SK-N-SH (cell line): ENCODE data around the gene WWOX. TPM values are rescaled to one million over a fixed set of nuclear protein-coding genes. Genes with fewer than 3 reads are reported as not detected.

Source experiments
- CTCF ChIA-PET: fragments of 300-600, 350-600 bp; formaldehyde crosslinking; extraction: SDS; loops from one replicate; lab custom pipeline; 2021; lab: Yijun Ruan, JAX
- POLR2A ChIA-PET: fragments of 350-600 bp; sonication (Branson Sonifier 250); formaldehyde crosslinking; extraction: SDS; loops from one replicate; lab custom pipeline; 2020; ENCODE audit warnings: antibody characterized with exemption, inconsistent platforms; lab: Yijun Ruan, JAX
- DNase-seq: peaks from one replicate; pipeline ENCODE4 v3.0.0; 2012
- H2AFZ ChIP-seq: fragments of 200-600 bp; sonication (generic); 2 replicates; pipeline ENCODE4 v1.8.1; 2016; ENCODE audit warnings: antibody characterized with exemption, mild to moderate bottlenecking, low read depth
- H3F3A ChIP-seq: fragments of 200-600 bp; sonication (generic); replicated peaks from 2 replicates; pipeline ENCODE3; 2016; ENCODE audit warnings: antibody characterized with exemption, mild to moderate bottlenecking; ENCODE audit not compliant: insufficient read depth
- H3K27ac ChIP-seq, 2 experiments: fragments of 200-500 bp in 1 of 2; fragments of 200-600 bp in 1 of 2; sonication (Bioruptor generic) in 1 of 2; sonication (generic), shearing (Covaris generic) in 1 of 2; 2 replicates each; pipeline versions ENCODE4 v1.5.1 to v1.6.1; 2014 to 2016; ENCODE audit warnings: low read depth in 2 of 2, inconsistent platforms in 1 of 2, low read length in 1 of 2, mild to moderate bottlenecking in 1 of 2, mixed read lengths in 1 of 2
- H3K27me3 ChIP-seq: fragments of 200-600 bp; sonication (generic), shearing (Covaris generic); 2 replicates; pipeline ENCODE4 v1.6.1; 2016; ENCODE audit warnings: mixed run types; ENCODE audit not compliant: insufficient read depth
- H3K36me3 ChIP-seq, 2 experiments: fragments of 200-500 bp in 1 of 2; fragments of 200-600 bp in 1 of 2; sonication (Bioruptor generic) in 1 of 2; sonication (generic) in 1 of 2; replicated peaks in 1 of 2; 2 replicates each; pipeline versions ENCODE3 to v1.5.1; 2014 to 2016; ENCODE audit warnings: low read length in 1 of 2, mild to moderate bottlenecking in 1 of 2; ENCODE audit not compliant: insufficient read depth in 2 of 2, control insufficient read depth in 1 of 2
- H3K4me1 ChIP-seq, 2 experiments: fragments of 200-500 bp in 1 of 2; fragments of 200-600 bp in 1 of 2; sonication (Bioruptor generic) in 1 of 2; sonication (generic), shearing (Covaris generic) in 1 of 2; 2 replicates each; pipeline versions ENCODE4 v1.5.1 to v1.6.1; 2014 to 2016; ENCODE audit warnings: low read depth in 1 of 2, low read length in 1 of 2, mixed run types in 1 of 2; ENCODE audit not compliant: insufficient read depth in 2 of 2, control insufficient read depth in 1 of 2
- H3K4me2 ChIP-seq: fragments of 200-600 bp; sonication (generic), shearing (Covaris generic); 2 replicates; pipeline ENCODE4 v1.6.1; 2017; ENCODE audit warnings: mixed run types
- H3K4me3 ChIP-seq, 2 experiments: fragments of 200-500 bp in 1 of 2; fragments of 200-600 bp in 1 of 2; sonication (Bioruptor generic) in 1 of 2; sonication (generic), shearing (Covaris generic) in 1 of 2; 2 replicates each; pipeline versions ENCODE4 v1.5.1 to v1.8.1; 2014 to 2016; ENCODE audit warnings: low read depth in 2 of 2, inconsistent platforms in 1 of 2, low read length in 1 of 2, mild to moderate bottlenecking in 1 of 2, mixed read lengths in 1 of 2, moderate library complexity in 1 of 2
- H3K79me2 ChIP-seq: fragments of 200-600 bp; sonication (generic); 2 replicates; pipeline ENCODE4 v1.8.1; 2017; ENCODE audit warnings: mild to moderate bottlenecking; ENCODE audit not compliant: insufficient read depth
- H3K9ac ChIP-seq: fragments of 200-600 bp; sonication (generic); 2 replicates; pipeline ENCODE4 v1.6.1; 2017; ENCODE audit warnings: mixed run types
- H3K9me2 ChIP-seq: fragments of 200-600 bp; sonication (generic); 2 replicates; pipeline ENCODE4 v1.6.1; 2017; ENCODE audit warnings: mixed run types
- H3K9me3 ChIP-seq: fragments of 200-600 bp; sonication (generic); 2 replicates; pipeline ENCODE4 v1.6.1; 2017; ENCODE audit warnings: mixed run types, mild to moderate bottlenecking, moderate library complexity
- H4K20me1 ChIP-seq: fragments of 200-600 bp; sonication (generic); 2 replicates; pipeline ENCODE4 v1.6.1; 2017; ENCODE audit warnings: mild to moderate bottlenecking, mixed run types; ENCODE audit not compliant: insufficient read depth
- ELF1 ChIP-seq: IDR thresholded peaks from 2 replicates; pipeline ENCODE4 v1.4.0; 2012
- EP300 ChIP-seq, 2 experiments: IDR thresholded peaks; 2 replicates each; pipeline versions ENCODE4 v1.4.0 to v1.6.1; 2012; ENCODE audit warnings: borderline replicate concordance in 1 of 2, low read depth in 1 of 2, low read length in 1 of 2
- GABPA ChIP-seq: IDR thresholded peaks from 2 replicates; pipeline ENCODE4 v1.4.0; 2012; ENCODE audit warnings: low read depth, mild to moderate bottlenecking
- IRF3 ChIP-seq: fragments of 150-350 bp; IDR thresholded peaks from 2 replicates; pipeline ENCODE4 v1.6.1; 2016; ENCODE audit warnings: mild to moderate bottlenecking, low read depth, low read length
- JUND ChIP-seq: IDR thresholded peaks from 2 replicates; pipeline ENCODE4 v1.4.0; 2012
- MXI1 ChIP-seq: IDR thresholded peaks from 2 replicates; pipeline ENCODE4 v1.6.1; 2012; ENCODE audit warnings: mild to moderate bottlenecking, low read depth, low read length, improper control_type of control experiment
- NFIC ChIP-seq: IDR thresholded peaks from 2 replicates; pipeline ENCODE4 v1.4.0; 2012; ENCODE audit warnings: borderline replicate concordance
- NRF1 ChIP-seq: IDR thresholded peaks from 2 replicates; pipeline ENCODE4 v1.6.1; 2012; ENCODE audit warnings: low read depth, mild to moderate bottlenecking, low read length
- RFX5 ChIP-seq: IDR thresholded peaks from 2 replicates; pipeline ENCODE4 v1.6.1; 2012; ENCODE audit warnings: mild to moderate bottlenecking, improper control_type of control experiment, low read length
- RXRA ChIP-seq: IDR thresholded peaks from 2 replicates; pipeline ENCODE4 v1.4.0; 2012; ENCODE audit warnings: low read depth, mild to moderate bottlenecking, borderline replicate concordance
- SIN3A ChIP-seq: IDR thresholded peaks from 2 replicates; pipeline ENCODE4 v1.6.1; 2012; ENCODE audit warnings: low read depth, mild to moderate bottlenecking, low read length, moderate library complexity, borderline replicate concordance
- SMC3 ChIP-seq: IDR thresholded peaks from 2 replicates; pipeline ENCODE4 v1.6.1; 2012; ENCODE audit warnings: low read depth, low read length, improper control_type of control experiment
- TAF1 ChIP-seq: IDR thresholded peaks from 2 replicates; pipeline ENCODE4 v1.6.1; 2012; ENCODE audit warnings: low read depth, mild to moderate bottlenecking, low read length, moderate library complexity, borderline replicate concordance
- TCF12 ChIP-seq: IDR thresholded peaks from 2 replicates; pipeline ENCODE4 v1.4.0; 2012
- TEAD4 ChIP-seq: IDR thresholded peaks from 2 replicates; pipeline ENCODE4 v1.4.0; 2012; ENCODE audit warnings: mild to moderate bottlenecking, borderline replicate concordance; ENCODE audit not compliant: insufficient read depth
- USF2 ChIP-seq: fragments of 150-350 bp; IDR thresholded peaks from 2 replicates; pipeline ENCODE4 v1.6.1; 2017; ENCODE audit warnings: antibody characterized with exemption, low read length, low read depth, borderline replicate concordance
- WGBS: methylation state at CpG from one replicate; pipeline ENCODE4 v1.1.6; 2017; ENCODE audit warnings: low lambda C conversion rate; 5-methylcytosine and 5-hydroxymethylcytosine counted together
- polyA plus RNA-seq, 3 experiments: library from polyadenylated mRNA; depleted of rRNA; stranded (reverse); fragments of >200 nt; gene quantifications; 2 replicates each; pipeline ENCODE4 v1.2.3, GENCODE V29; 2012
- TF ChIP-seq, protein P1 (sequence below): IDR thresholded peaks from 2 replicates; pipeline ENCODE4; 2012
- TF ChIP-seq, protein P2 (sequence below): IDR thresholded peaks from 2 replicates; pipeline ENCODE4 v1.4.0; 2012; ENCODE audit warnings: low read depth, borderline replicate concordance

WWOX gene
- polyA plus RNA-seq, 1 of the 3 experiments (the other 2 are of a cell fraction), result 10.8 TPM

DNA sequence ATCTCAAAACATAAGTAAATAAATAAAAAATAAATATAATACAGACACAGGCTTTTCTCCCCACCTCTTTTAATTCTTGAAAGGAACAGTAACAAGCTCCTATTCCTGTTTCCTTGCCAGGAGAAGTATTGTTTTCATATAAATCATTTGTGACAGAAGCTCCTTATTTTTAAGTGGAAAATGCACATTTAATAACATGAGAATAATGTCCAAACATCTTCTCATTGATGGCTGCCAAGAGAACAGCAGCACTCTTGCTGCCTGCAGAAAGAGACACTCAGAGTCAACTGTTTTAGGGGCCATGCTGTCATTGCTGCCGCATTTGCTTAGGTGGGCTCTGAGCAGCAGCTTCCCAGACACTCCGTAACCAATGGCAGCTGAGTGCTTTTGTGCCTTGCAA is 580.1 kb downstream of the WWOX start:
- H2AFZ ChIP-seq, result no peak overlapping the region
- H3K9me2 ChIP-seq, result no peaks in the 10 kb centered on the region
- no peaks in the 10 kb centered on the region for H3F3A ChIP-seq
- H3K27me3 ChIP-seq, result no peaks in the 10 kb centered on the region
- H3K4me2 ChIP-seq, result no peak overlapping the region
- H3K9ac ChIP-seq, result no peak overlapping the region
- no peak overlapping the region for H3K27ac ChIP-seq
- H4K20me1 ChIP-seq, result no peaks in the 10 kb centered on the region
- H3K9me3 ChIP-seq, result no peaks in the 10 kb centered on the region
- TF ChIP-seq SIN3A, result no peak
- TF ChIP-seq USF2, result no peak
- no peak for TF ChIP-seq RXRA
- TF ChIP-seq, protein P1, sequence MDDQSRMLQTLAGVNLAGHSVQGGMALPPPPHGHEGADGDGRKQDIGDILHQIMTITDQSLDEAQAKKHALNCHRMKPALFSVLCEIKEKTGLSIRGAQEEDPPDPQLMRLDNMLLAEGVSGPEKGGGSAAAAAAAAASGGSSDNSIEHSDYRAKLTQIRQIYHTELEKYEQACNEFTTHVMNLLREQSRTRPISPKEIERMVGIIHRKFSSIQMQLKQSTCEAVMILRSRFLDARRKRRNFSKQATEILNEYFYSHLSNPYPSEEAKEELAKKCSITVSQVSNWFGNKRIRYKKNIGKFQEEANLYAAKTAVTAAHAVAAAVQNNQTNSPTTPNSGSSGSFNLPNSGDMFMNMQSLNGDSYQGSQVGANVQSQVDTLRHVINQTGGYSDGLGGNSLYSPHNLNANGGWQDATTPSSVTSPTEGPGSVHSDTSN, result no peak
- no peak for TF ChIP-seq ELF1
- no peak for TF ChIP-seq NRF1
- TF ChIP-seq NFIC, result no peak
- TF ChIP-seq TCF12, result no peak
- TF ChIP-seq TAF1, result no peak
- TF ChIP-seq IRF3, result no peak
- TF ChIP-seq GABPA, result no peak
- TF ChIP-seq JUND, result no peak
- TF ChIP-seq MXI1, result no peak
- TF ChIP-seq TEAD4, result no peak
- TF ChIP-seq, protein P2, sequence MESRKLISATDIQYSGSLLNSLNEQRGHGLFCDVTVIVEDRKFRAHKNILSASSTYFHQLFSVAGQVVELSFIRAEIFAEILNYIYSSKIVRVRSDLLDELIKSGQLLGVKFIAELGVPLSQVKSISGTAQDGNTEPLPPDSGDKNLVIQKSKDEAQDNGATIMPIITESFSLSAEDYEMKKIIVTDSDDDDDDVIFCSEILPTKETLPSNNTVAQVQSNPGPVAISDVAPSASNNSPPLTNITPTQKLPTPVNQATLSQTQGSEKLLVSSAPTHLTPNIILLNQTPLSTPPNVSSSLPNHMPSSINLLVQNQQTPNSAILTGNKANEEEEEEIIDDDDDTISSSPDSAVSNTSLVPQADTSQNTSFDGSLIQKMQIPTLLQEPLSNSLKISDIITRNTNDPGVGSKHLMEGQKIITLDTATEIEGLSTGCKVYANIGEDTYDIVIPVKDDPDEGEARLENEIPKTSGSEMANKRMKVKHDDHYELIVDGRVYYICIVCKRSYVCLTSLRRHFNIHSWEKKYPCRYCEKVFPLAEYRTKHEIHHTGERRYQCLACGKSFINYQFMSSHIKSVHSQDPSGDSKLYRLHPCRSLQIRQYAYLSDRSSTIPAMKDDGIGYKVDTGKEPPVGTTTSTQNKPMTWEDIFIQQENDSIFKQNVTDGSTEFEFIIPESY, result no peak
- TF ChIP-seq EP300 (IDR thresholded peaks at IDR 0.05; ENCODE audit: borderline replicate concordance in 1 of 2, low read depth in 1 of 2, low read length in 1 of 2), result no peak
- no peak for TF ChIP-seq RFX5
- TF ChIP-seq SMC3, result no peak
- H3K4me3 ChIP-seq, result no peak overlapping the region
- 100% methylated on average over 1 of the region's 2 CpGs for WGBS
- H3K4me1 ChIP-seq, result peaks cover 0 to 4% of the 10 kb centered on the region in 2 experiments; a peak in 1 of 4 replicates
- no peak for DNase-seq
- H3K79me2 ChIP-seq, result no peaks in the 10 kb centered on the region
- no peaks in the 10 kb centered on the region for H3K36me3 ChIP-seq
- POLR2A ChIA-PET, result no interaction called here
- CTCF ChIA-PET, result no interaction called here
